Measurements from ENCODE around the gene TBXA2R.
"Not testable (repeated sequence)": the region's sequence is repeated elsewhere in the genome, so short reads cannot be mapped to it uniquely, and the experiment has no call there.

TBXA2R gene

GRCh38 chr19:3606690-3607289 lies at the start of gene TBXA2R:
Gene TBXA2R, minus strand, starts transcription at chr19:3606875. Its CDS starts 6,241 bp downstream, at chr19:3600634.
- peak in 1 of 2 donors; percentile 43 for DNase-seq

DNA sequence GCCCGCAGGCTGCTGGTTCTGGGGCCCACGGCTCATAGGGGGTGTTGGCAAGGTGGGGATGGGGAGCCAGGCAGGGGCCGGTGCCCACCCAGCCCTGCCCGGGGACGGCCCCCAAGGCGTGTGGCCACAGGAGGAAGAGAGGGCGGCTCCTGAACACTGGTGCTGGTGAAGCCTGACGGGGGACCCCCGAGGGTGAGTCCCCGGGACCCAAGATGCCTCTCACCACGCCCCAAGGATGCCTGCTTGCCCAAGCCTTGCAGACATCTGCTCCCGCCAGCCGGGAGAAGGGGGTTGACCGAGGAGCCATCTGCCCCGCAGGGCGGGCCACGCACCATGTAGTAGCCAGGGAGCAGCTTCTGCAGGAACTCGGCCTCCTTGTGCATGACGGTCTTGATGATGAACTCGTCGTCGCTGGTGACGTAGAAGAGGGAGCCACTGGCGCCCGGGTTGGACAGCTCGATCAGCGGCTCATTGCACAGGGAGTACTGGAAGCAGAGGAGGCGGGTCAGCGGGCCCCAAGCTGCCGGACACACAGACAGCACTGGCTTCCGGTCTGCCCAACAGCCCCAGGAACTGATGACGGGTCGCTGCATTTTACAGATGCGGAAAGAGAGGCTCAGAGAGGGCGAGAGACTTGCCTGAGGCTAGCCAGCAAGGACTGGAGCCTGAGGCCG lies 49.5 kb upstream of the TBXA2R start:
- DNase-seq = no peak

DNA sequence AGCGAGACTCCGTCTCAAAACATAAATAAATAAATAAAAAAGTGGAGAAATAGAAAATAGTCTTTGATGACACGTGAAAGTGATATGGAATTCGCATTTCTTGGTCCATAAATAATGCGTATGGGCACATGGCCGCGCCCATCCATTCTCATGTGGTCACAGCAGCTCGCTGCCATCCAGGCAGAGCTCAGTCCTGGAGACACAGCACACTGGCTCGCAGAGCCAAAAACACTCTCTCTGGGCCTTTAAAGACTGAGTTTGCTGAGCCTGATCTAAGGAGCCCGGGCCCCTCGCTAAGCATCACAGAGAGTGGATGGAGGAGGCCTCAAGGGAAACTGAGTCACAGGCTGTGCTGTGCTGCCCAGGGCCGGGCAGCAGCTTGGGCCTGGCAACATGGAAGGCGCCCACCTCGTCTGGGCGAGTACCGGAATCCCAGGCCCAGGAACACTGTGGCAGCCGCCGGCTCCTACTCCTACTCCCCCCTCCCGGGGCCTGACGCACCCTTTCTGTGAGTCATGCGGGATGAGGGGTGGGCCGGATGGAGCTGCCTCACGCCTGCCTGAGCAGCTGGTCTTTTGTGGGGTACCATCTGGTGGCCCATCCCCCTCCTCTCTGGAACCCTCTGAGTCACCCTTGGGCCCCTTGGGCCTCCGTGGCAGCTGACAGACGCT lies 48.9 kb upstream of the TBXA2R start:
- DNase-seq = peak in 1 of 2 donors; percentile 54

- DNase-seq = no peak
Observed at GRCh38 chr19:3653865-3654513, 47.3 kb upstream of the TBXA2R start.

- no peak for DNase-seq
Observed at GRCh38 chr19:3653081-3653795, 46.6 kb upstream of the TBXA2R start.

DNA sequence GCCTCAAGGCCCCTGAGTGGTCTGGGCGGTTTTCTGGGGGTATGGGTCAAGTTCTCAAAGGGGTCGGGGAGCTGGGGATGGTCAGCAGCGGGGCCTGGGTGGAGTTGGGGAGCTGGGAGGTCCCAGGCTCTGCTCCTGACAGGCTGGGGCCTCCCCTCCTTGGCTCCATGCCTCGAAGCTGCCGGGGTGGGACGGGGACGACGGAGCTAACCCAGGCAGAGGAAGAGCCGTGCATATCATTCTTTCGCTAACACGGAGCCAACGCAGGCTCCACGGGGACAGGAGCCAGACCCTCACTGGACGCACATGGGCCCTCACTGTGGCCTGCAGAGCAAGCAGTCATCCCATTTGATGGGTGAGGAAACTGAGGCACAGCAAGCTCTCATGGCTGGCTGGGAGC lies 45.7 kb upstream of the TBXA2R start:
- DNase-seq = no peak

- no peak for DNase-seq
Observed at GRCh38 chr19:3651684-3652083, 45.0 kb upstream of the TBXA2R start.

DNA sequence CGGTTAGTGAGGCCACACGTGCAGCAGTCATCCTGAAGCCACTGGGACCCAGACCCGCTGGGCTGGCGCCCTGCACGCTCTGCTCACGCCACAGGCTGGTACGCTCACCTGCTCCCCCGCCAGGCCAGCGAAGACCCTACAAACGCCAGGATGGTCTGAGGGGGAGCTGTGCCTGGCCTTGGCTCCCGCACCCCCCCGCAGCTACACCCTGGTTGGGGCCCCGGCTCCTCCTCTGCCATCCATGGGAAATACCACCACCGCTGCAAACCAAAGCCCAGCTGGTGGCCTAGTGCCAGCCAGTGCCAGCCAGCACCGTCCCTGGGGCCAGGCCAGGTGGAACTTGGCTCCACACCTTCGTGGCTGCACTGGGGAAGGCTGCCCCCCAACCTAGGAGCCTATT lies 43.2 kb upstream of the TBXA2R start:
- no peak for DNase-seq

DNA sequence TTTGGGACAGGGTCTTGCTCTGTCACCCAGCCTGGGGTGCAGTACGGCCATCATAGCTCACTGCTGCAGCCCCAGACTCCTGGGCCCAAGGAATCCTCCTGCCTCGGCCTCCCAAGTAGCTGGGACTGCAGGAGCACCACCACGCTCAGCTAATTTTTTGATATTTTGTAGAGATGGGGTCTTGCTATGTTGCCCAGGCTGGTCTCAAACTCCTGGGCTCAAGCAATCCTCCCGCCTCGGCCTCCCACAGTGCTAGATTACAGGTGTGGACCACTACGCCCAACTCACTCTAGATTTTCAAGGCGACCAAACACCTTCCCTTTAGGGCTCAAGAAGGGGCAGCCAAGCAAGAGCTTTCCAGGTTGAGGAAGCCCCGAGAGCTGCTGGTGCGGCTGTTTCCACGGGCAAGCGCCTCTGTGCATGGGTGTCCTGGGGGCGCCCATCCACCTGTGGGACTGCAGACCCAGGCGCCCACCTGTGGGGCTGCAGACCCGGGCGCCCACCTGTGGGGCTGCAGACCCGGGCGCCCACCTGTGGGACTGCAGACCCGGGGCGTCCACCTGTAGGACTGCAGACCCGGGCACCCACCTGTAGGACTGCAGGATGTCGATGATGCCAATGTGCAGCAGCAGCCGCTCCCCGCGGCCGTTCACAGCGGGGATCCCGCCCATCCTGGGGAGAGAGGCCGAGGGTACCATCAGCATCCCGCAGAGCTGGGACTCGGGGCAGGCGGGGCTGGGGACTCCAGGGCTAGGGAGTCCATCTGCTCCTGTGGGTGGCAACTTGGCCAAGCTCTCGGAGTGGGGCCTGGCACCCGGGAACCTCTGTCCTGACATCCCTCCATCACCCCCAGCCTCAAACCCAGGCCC lies 41.6 kb upstream of the TBXA2R start:
- DNase-seq = no peak

GRCh38 chr19:3647102-3647501 lies 40.4 kb upstream of the TBXA2R start:
- DNase-seq = not testable (repeated sequence)

GRCh38 chr19:3646336-3647092 lies 39.8 kb upstream of the TBXA2R start:
- no peak for DNase-seq

DNA sequence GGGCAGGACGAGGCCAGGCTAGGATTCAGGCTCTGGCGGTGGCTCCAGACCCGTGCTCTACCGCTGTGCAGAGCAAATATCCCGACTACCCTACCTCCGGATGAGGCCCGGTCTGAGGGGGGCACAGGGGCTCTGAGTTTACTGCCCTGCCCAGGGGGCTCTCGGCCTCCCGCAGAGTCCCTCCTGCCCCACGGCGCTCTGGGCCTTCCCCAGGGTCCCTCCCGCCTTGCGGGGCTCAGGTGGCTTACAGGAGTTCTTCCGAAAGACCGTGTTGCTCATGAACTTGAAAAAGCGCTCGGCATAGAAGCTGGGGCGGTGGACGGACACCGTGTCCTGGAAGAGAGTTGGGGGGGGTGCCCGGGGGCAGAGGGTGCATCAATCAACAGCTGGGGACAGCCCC lies 39.1 kb upstream of the TBXA2R start:
- DNase-seq = no peak

- DNase-seq = no peak
Observed at GRCh38 chr19:3645067-3645396, 38.4 kb upstream of the TBXA2R start.

GRCh38 chr19:3644351-3645066 lies 37.8 kb upstream of the TBXA2R start:
- DNase-seq = peak; percentile 83 to 91

DNA sequence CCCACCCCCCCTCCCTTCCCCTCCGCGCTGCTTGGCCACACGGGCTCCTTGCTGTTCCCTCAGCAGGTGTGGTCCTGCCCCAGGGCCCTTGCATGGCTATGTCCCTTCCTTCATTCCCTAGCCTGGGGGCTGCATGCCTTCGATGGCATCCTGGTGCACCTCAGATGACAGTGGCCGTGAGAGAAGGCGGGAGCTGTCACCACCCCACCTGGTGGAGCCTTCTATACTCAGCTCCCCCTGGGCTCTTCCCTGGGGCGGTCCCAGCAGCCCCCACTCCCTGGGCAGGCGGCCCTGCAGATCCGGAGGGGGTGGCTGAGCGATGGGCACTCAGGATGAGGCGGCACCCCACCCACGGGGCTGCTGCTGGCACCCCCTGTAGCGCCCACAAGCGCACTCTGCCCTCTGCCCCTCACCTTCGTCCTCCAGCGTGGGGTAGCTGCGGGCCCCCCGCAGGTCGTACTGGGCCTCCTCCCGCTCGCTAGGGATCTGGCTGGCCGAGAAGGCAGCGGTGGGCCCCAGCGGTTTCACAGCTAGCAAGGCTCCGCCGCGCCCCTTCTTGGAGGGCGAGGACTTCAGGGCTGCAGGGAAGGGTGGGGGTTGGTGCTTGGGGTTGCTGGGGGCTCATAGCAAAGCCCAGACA lies 37.1 kb upstream of the TBXA2R start:
- no peak for DNase-seq

GRCh38 chr19:3642987-3643673 lies 36.5 kb upstream of the TBXA2R start:
- DNase-seq = no peak

DNA sequence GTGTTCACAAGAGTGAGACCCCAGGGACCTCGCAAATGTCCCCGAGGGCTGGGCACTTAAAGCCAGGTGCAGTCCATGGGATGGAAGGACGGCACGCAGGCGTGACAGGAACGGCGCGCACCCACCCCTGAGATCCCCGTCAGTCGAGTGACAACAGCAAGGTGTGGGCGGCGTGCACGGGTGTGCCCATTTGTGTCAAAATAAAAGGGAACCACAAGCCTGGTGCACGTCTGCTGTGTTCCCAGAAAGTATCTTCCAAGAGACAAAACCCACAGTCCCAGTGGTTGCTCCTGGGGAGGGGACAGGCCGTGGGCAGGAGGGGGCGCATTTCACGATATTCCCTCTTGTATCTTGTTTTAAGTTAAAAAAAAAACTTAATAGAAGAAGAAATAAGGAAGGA lies 35.6 kb upstream of the TBXA2R start:
- no peak for DNase-seq

GRCh38 chr19:3641515-3642269 lies 35.0 kb upstream of the TBXA2R start:
- DNase-seq = no peak

DNA sequence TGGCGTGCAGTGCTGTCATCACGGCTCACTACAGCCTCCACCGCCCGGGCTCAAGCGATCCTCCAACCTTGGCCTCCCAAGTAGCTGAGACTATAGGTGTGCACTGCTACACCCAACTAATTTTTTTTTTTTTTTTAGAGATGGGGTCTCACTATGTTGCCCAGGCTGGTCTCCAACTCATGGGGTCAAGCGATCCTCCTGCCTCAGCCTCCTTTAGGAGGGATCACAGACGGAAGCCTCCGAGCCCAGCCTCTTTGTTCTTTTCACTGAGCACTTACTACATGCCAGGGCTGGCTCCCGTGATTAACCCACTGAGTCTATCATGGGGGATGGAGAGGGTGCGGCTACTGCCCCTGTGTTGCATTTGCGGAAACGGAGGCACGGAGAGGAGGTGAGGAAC lies 32.8 kb upstream of the TBXA2R start:
- no peak for DNase-seq

All from hippocampal formation (tissue), 2 donors.